Spleen (tissue), 3 donors: Measurements from ENCODE around the gene RAB11FIP5.

Experiments
- POLR2A ChIP-seq, 3 donors: fragments of 450-650 bp; IDR thresholded peaks; one replicate each; pipeline ENCODE4 v1.5.1; 2017; ENCODE audit warnings: antibody characterized with exemption in 3 of 3, mild to moderate bottlenecking in 1 of 3
- POLR2AphosphoS5 ChIP-seq, 3 donors: sonication (generic); formaldehyde crosslinking; IDR thresholded peaks; one replicate each; pipeline ENCODE4 v1.5.1; 2017; ENCODE audit warnings: antibody characterized with exemption in 3 of 3

DNA sequence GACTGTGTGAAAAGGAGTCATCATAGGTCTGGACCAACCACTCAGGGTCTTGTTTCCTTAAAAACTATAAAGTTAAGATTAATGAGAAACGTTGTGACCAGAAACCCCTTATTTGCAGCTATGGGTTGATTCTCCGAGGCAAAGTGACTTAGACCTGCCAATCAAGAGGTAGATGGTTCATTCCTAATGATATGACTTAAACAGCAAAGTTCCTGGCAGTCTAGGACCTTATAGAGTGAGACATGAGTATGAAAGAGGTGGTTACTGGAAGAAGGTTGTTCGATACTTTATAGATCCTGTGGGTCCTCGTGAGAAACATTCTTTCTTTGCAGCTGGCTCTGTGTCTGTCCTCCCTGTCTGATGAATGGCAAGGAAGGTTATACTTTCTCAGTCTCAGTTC lies 49.3 kb downstream of the RAB11FIP5 start:
- TF ChIP-seq POLR2AphosphoS5 (IDR thresholded peaks at IDR 0.05) (no peak), POLR2A (IDR thresholded peaks at IDR 0.05) (no peak)
